ENCODE results near the gene CNOT2.

Gene CNOT2

GRCh38 chr12:70254846-70255245, 11.6 kb downstream of the CNOT2 start:
- H3K27me3 ChIP-seq (ENCODE audit: insufficient read depth, low read length) = no peaks in the 10 kb centered on the region
- no peak overlapping the region for H3K27ac ChIP-seq (ENCODE audit: low read depth, low read length)
- no peak overlapping the region for H3K4me3 ChIP-seq (ENCODE audit: low read depth, low read length)
- H2AFZ ChIP-seq (ENCODE audit: insufficient read depth, low read length, poor library complexity) = no peak overlapping the region
- H3K14ac ChIP-seq (ENCODE audit: low read length) = no peak overlapping the region
- H4K12ac ChIP-seq (ENCODE audit: low read depth, low read length) = no peak overlapping the region
- no peak overlapping the region for H2AK5ac ChIP-seq (ENCODE audit: low read length)
- H3K4ac ChIP-seq (ENCODE audit: low read depth, low read length) = peak overlapping the region; percentile 69
- no peaks in the 10 kb centered on the region for H3K79me2 ChIP-seq (ENCODE audit: control insufficient read depth, insufficient read depth, low read length, poor library complexity)
- peaks cover 0 to 2% of the 10 kb centered on the region in 2 experiments for H3K4me1 ChIP-seq (ENCODE audit: control insufficient read depth in 1 of 2, insufficient read depth in 2 of 2, low read length in 2 of 2)
- H3K79me1 ChIP-seq (ENCODE audit: low read length) = no peaks in the 10 kb centered on the region
- H3K18ac ChIP-seq (ENCODE audit: low read length) = no peak overlapping the region
- WGBS (ENCODE audit: extremely low coverage, insufficient coverage, insufficient read length) = no CpG with 5 or more reads among the region's 5 CpGs
- no peak overlapping the region for H3K9ac ChIP-seq (ENCODE audit: low read length)
- H4K91ac ChIP-seq (ENCODE audit: low read depth, low read length) = no peak overlapping the region
- no peaks in the 10 kb centered on the region for H3K9me3 ChIP-seq (ENCODE audit: insufficient read depth, low read depth, low read length)
- no peak overlapping the region for H2BK12ac ChIP-seq (ENCODE audit: low read length)
- H3K4me2 ChIP-seq (ENCODE audit: low read length) = no peak overlapping the region
- no peak overlapping the region for H2BK5ac ChIP-seq (ENCODE audit: low read depth, low read length, poor library complexity)
- no peak for DNase-seq
- H3K23ac ChIP-seq (ENCODE audit: low read length) = no peak overlapping the region
- H4K8ac ChIP-seq (ENCODE audit: low read depth, low read length) = no peak overlapping the region
- no peaks in the 10 kb centered on the region for H3K36me3 ChIP-seq (ENCODE audit: control insufficient read depth in 1 of 2, insufficient read depth in 2 of 2, low read length in 2 of 2)
- no peak overlapping the region for H2BK120ac ChIP-seq (ENCODE audit: insufficient read depth, low read length, poor library complexity)

- no peak overlapping the region for H2AK5ac ChIP-seq (ENCODE audit: low read length)
- no peak overlapping the region for H3K18ac ChIP-seq (ENCODE audit: low read length)
- H2BK5ac ChIP-seq (ENCODE audit: low read depth, low read length, poor library complexity) = no peak overlapping the region
- H3K79me2 ChIP-seq (ENCODE audit: control insufficient read depth, insufficient read depth, low read length, poor library complexity) = no peaks in the 10 kb centered on the region
- no CpG with 5 or more reads among the region's 3 CpGs for WGBS (ENCODE audit: extremely low coverage, insufficient coverage, insufficient read length)
- H4K8ac ChIP-seq (ENCODE audit: low read depth, low read length) = no peak overlapping the region
- H3K27me3 ChIP-seq (ENCODE audit: insufficient read depth, low read length) = no peaks in the 10 kb centered on the region
- no peak overlapping the region for H3K4ac ChIP-seq (ENCODE audit: low read depth, low read length)
- H3K9ac ChIP-seq (ENCODE audit: low read length) = no peak overlapping the region
- H2BK12ac ChIP-seq (ENCODE audit: low read length) = no peak overlapping the region
- H3K36me3 ChIP-seq (ENCODE audit: control insufficient read depth in 1 of 2, insufficient read depth in 2 of 2, low read length in 2 of 2) = no peaks in the 10 kb centered on the region
- H2AFZ ChIP-seq (ENCODE audit: insufficient read depth, low read length, poor library complexity) = no peak overlapping the region
- H3K4me2 ChIP-seq (ENCODE audit: low read length) = no peak overlapping the region
- no peaks in the 10 kb centered on the region for H3K9me3 ChIP-seq (ENCODE audit: insufficient read depth, low read depth, low read length)
- no peak overlapping the region for H3K14ac ChIP-seq (ENCODE audit: low read length)
- no peaks in the 10 kb centered on the region for H3K79me1 ChIP-seq (ENCODE audit: low read length)
- H3K4me1 ChIP-seq (ENCODE audit: control insufficient read depth in 1 of 2, insufficient read depth in 2 of 2, low read length in 2 of 2) = peaks cover 0 to 2% of the 10 kb centered on the region in 2 experiments
- H3K4me3 ChIP-seq (ENCODE audit: low read depth, low read length) = no peak overlapping the region
- H4K91ac ChIP-seq (ENCODE audit: low read depth, low read length) = no peak overlapping the region
- H3K23ac ChIP-seq (ENCODE audit: low read length) = no peak overlapping the region
- DNase-seq = no peak
- no peak overlapping the region for H4K12ac ChIP-seq (ENCODE audit: low read depth, low read length)
- H2BK120ac ChIP-seq (ENCODE audit: insufficient read depth, low read length, poor library complexity) = no peak overlapping the region
- H3K27ac ChIP-seq (ENCODE audit: low read depth, low read length) = no peak overlapping the region
These were observed 12.1 kb downstream of the CNOT2 start for GRCh38 chr12:70255311-70255710.

- Histone ChIP-seq H3K4me2 (ENCODE audit: low read length) (no peak overlapping the region), H2AK5ac (ENCODE audit: low read length) (no peak overlapping the region), H3K4me1 (ENCODE audit: control insufficient read depth in 1 of 2, insufficient read depth in 2 of 2, low read length in 2 of 2) (peaks cover 0 to 2% of the 10 kb centered on the region in 2 experiments), H3K9ac (ENCODE audit: low read length) (no peak overlapping the region), H3K9me3 (ENCODE audit: insufficient read depth, low read depth, low read length) (no peaks in the 10 kb centered on the region), H3K36me3 (ENCODE audit: control insufficient read depth in 1 of 2, insufficient read depth in 2 of 2, low read length in 2 of 2) (peaks cover 0 to 3% of the 10 kb centered on the region in 2 experiments), H3K23ac (ENCODE audit: low read length) (no peak overlapping the region), H3K14ac (ENCODE audit: low read length) (no peak overlapping the region), H4K12ac (ENCODE audit: low read depth, low read length) (no peak overlapping the region), H4K8ac (ENCODE audit: low read depth, low read length) (no peak overlapping the region), H3K79me1 (ENCODE audit: low read length) (no peaks in the 10 kb centered on the region), H3K18ac (ENCODE audit: low read length) (no peak overlapping the region), H3K27me3 (ENCODE audit: insufficient read depth, low read length) (no peaks in the 10 kb centered on the region), H3K79me2 (ENCODE audit: control insufficient read depth, insufficient read depth, low read length, poor library complexity) (peaks cover 2% of the 10 kb centered on the region), H4K91ac (ENCODE audit: low read depth, low read length) (no peak overlapping the region), H2BK120ac (ENCODE audit: insufficient read depth, low read length, poor library complexity) (no peak overlapping the region), H3K4ac (ENCODE audit: low read depth, low read length) (peak overlapping the region; percentile 55), H2BK12ac (ENCODE audit: low read length) (no peak overlapping the region), H2BK5ac (ENCODE audit: low read depth, low read length, poor library complexity) (no peak overlapping the region), H2AFZ (ENCODE audit: insufficient read depth, low read length, poor library complexity) (no peak overlapping the region), H3K4me3 (ENCODE audit: low read depth, low read length) (no peak overlapping the region), H3K27ac (ENCODE audit: low read depth, low read length) (peak overlapping the region; percentile 19)
- WGBS (ENCODE audit: extremely low coverage, insufficient coverage, insufficient read length) = no CpG with 5 or more reads among the region's 5 CpGs
- no peak for DNase-seq
These were observed 15.6 kb downstream of the CNOT2 start for GRCh38 chr12:70258605-70259403.

GRCh38 chr12:70260646-70261045, 17.4 kb downstream of the CNOT2 start:
- H3K4me3 ChIP-seq (ENCODE audit: low read depth, low read length) = no peak overlapping the region
- no peak overlapping the region for H2AFZ ChIP-seq (ENCODE audit: insufficient read depth, low read length, poor library complexity)
- peaks cover 0 to 2% of the 10 kb centered on the region in 2 experiments for H3K4me1 ChIP-seq (ENCODE audit: control insufficient read depth in 1 of 2, insufficient read depth in 2 of 2, low read length in 2 of 2)
- no peak overlapping the region for H3K4ac ChIP-seq (ENCODE audit: low read depth, low read length)
- WGBS (ENCODE audit: extremely low coverage, insufficient coverage, insufficient read length) = no CpG with 5 or more reads among the region's 1 CpG
- no peak overlapping the region for H4K12ac ChIP-seq (ENCODE audit: low read depth, low read length)
- H3K79me1 ChIP-seq (ENCODE audit: low read length) = no peaks in the 10 kb centered on the region
- peaks cover 0 to 3% of the 10 kb centered on the region in 2 experiments for H3K36me3 ChIP-seq (ENCODE audit: control insufficient read depth in 1 of 2, insufficient read depth in 2 of 2, low read length in 2 of 2)
- peak in 1 of 2 donors; percentile 47 for DNase-seq
- H3K27me3 ChIP-seq (ENCODE audit: insufficient read depth, low read length) = no peaks in the 10 kb centered on the region
- H3K79me2 ChIP-seq (ENCODE audit: control insufficient read depth, insufficient read depth, low read length, poor library complexity) = peaks cover 8% of the 10 kb centered on the region
- H3K9me3 ChIP-seq (ENCODE audit: insufficient read depth, low read depth, low read length) = no peaks in the 10 kb centered on the region
- H4K91ac ChIP-seq (ENCODE audit: low read depth, low read length) = no peak overlapping the region
- H3K18ac ChIP-seq (ENCODE audit: low read length) = no peak overlapping the region
- H3K14ac ChIP-seq (ENCODE audit: low read length) = no peak overlapping the region
- H3K9ac ChIP-seq (ENCODE audit: low read length) = no peak overlapping the region
- no peak overlapping the region for H2BK120ac ChIP-seq (ENCODE audit: insufficient read depth, low read length, poor library complexity)
- no peak overlapping the region for H2BK12ac ChIP-seq (ENCODE audit: low read length)
- no peak overlapping the region for H4K8ac ChIP-seq (ENCODE audit: low read depth, low read length)
- no peak overlapping the region for H2BK5ac ChIP-seq (ENCODE audit: low read depth, low read length, poor library complexity)
- no peak overlapping the region for H2AK5ac ChIP-seq (ENCODE audit: low read length)
- no peak overlapping the region for H3K4me2 ChIP-seq (ENCODE audit: low read length)
- no peak overlapping the region for H3K27ac ChIP-seq (ENCODE audit: low read depth, low read length)
- H3K23ac ChIP-seq (ENCODE audit: low read length) = no peak overlapping the region
